ENCODE data around the gene PPM1M. TPM values are rescaled to one million over a fixed set of nuclear protein-coding genes. Genes with fewer than 3 reads are reported as not detected.
A peak's percentile ranks its signal among the peaks of the same experiment; 100 is the strongest.

PPM1M gene
- total and polyA plus RNA-seq, 2 donors = 32.1 to 65.0 TPM

DNA sequence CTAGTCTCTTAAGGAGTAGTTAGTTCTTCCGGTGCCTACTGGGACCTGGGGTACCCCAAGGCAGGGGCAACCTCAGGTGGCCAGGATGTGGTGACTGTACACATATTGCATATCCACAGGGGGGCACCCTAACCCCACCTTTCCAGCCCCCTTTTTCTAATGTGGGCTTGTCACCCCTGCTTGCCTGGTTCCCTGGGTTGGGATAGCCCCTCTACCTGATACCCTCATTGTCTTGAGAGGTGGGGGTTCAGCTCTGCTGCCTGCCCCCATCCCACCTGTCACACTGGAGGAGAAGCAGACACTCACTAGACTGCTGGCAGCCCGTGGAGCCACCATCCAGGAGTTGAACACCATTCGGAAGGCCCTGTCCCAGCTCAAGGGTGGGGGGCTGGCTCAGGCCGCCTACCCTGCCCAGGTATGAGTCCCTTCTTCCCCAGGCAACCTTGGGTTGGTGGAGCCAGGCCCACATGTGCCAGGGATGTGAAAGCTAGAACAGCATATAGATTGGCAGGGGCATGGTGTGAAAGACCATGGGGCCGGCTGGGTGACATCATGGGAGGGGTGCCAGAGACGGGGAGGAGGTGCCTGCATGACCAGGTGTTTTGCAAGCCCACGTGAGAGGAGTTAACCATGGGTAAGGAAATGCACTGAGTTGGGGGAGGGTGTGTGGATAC lies 46.1 kb downstream of the PPM1M start:
- peaks cover 27% of the 10 kb centered on the region in 2 donors for H3K36me3 ChIP-seq (ENCODE audit: control insufficient read depth in 2 of 2, insufficient read depth in 2 of 2, low read length in 1 of 2)
- DNase-seq (ENCODE audit: low read depth in 6 of 9, low spot score in 9 of 9) = peak in 7 of 9 donors; percentile 29 to 71 (median 50)
- 87% methylated on average over 7 of the region's 7 CpGs for WGBS

DNA sequence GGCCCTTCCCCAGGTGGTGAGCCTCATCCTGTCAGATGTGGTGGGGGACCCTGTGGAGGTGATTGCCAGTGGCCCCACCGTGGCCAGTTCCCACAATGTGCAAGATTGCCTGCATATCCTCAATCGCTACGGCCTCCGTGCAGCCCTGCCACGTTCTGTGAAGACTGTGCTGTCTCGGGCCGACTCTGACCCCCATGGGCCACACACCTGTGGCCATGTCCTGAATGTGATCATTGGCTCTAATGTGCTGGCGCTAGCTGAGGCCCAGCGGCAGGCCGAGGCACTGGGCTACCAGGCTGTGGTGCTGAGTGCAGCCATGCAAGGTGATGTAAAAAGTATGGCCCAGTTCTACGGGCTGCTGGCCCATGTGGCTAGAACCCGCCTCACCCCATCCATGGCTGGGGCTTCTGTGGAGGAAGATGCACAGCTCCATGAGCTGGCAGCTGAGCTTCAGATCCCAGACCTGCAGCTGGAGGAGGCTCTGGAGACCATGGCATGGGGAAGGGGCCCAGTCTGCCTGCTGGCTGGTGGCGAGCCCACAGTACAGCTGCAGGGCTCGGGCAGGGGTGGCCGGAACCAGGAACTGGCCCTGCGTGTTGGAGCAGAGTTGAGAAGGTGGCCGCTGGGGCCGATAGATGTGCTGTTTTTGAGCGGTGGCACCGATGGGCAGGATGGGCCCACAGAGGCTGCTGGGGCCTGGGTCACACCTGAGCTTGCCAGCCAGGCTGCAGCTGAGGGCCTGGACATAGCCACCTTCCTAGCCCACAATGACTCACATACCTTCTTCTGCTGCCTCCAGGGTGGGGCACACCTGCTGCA lies 46.9 kb downstream of the PPM1M start:
- H3K9me3 ChIP-seq (ENCODE audit: control insufficient read depth in 2 of 2, insufficient read depth in 1 of 2, low read length in 1 of 2) = no peaks in the 10 kb centered on the region
- H3K27me3 ChIP-seq (ENCODE audit: control insufficient read depth in 2 of 2, insufficient read depth in 1 of 2, low read length in 1 of 2) = no peaks in the 10 kb centered on the region
- peaks cover 0 to 14% of the 10 kb centered on the region in 2 donors for H3K4me1 ChIP-seq (ENCODE audit: control insufficient read depth in 2 of 2, insufficient read depth in 2 of 2, low read length in 2 of 2)
- WGBS = 97% methylated on average over 20 of the region's 20 CpGs
- no peak for DNase-seq (ENCODE audit: low read depth in 6 of 9, low spot score in 9 of 9)
- H3K27ac ChIP-seq (ENCODE audit: low read depth in 1 of 2, low read length in 1 of 2) = no peak overlapping the region
- H3K4me3 ChIP-seq (ENCODE audit: low read length in 2 of 2) = no peak overlapping the region
- peaks cover 27% of the 10 kb centered on the region in 2 donors for H3K36me3 ChIP-seq (ENCODE audit: control insufficient read depth in 2 of 2, insufficient read depth in 2 of 2, low read length in 1 of 2)

More for the DNA sequence above, 46.1 kb downstream of the PPM1M start:
- no peak overlapping the region for H3K27ac ChIP-seq (ENCODE audit: low read depth in 1 of 2, low read length in 1 of 2)
- no peak overlapping the region for H3K4me3 ChIP-seq (ENCODE audit: low read length in 2 of 2)
- peaks cover 5 to 21% of the 10 kb centered on the region in 2 donors for H3K4me1 ChIP-seq (ENCODE audit: control insufficient read depth in 2 of 2, insufficient read depth in 2 of 2, low read length in 2 of 2)
- H3K27me3 ChIP-seq (ENCODE audit: control insufficient read depth in 2 of 2, insufficient read depth in 1 of 2, low read length in 1 of 2) = no peaks in the 10 kb centered on the region
- no peaks in the 10 kb centered on the region for H3K9me3 ChIP-seq (ENCODE audit: control insufficient read depth in 2 of 2, insufficient read depth in 1 of 2, low read length in 1 of 2)

DNA sequence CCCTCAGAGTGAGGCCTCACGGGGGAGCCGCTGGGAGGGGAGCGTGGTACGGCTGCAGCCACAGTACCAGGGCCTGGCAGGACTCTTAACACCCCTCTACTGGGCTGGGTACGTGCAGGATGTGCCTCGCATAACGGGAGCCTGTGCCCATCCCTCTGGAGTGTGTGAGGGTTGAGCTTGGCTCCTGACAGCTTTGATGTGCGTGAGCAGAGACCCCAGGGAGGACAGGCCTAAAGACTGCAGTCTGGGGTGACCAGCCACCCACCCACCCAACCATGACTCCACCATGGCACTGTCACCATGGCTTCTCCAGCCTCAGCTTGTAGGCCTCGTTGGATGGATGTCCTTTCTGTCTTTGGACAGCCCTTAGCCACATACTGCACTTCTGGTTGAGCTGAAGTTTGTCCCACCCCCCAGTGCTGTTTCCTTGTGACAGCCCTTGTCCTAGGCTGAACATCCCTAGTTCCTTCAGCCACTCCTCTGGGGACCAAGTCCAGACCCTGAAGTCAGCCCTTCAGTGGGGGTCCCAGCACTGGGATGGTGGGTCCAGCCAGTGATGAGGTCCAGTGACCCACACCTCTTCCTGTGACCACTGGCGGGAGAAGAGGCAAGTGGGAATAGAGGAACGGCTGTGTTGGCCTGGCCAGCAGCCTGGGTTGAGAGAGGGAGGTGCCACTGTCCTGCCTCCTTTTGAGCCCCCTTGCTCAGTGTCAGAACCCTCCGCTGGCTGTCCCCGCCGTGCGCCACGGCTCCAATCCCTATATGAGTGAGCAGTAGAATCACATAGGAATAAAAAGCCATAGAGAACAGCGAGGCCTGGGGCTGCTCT lies 48.1 kb downstream of the PPM1M start:
- Histone ChIP-seq H3K4me1 (ENCODE audit: control insufficient read depth in 2 of 2, insufficient read depth in 2 of 2, low read length in 2 of 2) (peaks cover 0 to 11% of the 10 kb centered on the region in 2 donors), H3K4me3 (ENCODE audit: low read length in 2 of 2) (no peak overlapping the region), H3K36me3 (ENCODE audit: control insufficient read depth in 2 of 2, insufficient read depth in 2 of 2, low read length in 1 of 2) (peaks cover 27% of the 10 kb centered on the region in 2 donors), H3K9me3 (ENCODE audit: control insufficient read depth in 2 of 2, insufficient read depth in 1 of 2, low read length in 1 of 2) (no peaks in the 10 kb centered on the region), H3K27me3 (ENCODE audit: control insufficient read depth in 2 of 2, insufficient read depth in 1 of 2, low read length in 1 of 2) (peaks cover 0 to 3% of the 10 kb centered on the region in 2 donors), H3K27ac (ENCODE audit: low read depth in 1 of 2, low read length in 1 of 2) (no peak overlapping the region)
- DNase-seq (ENCODE audit: low read depth in 6 of 9, low spot score in 9 of 9) = no peak
- 97% methylated on average over 17 of the region's 17 CpGs for WGBS

DNA sequence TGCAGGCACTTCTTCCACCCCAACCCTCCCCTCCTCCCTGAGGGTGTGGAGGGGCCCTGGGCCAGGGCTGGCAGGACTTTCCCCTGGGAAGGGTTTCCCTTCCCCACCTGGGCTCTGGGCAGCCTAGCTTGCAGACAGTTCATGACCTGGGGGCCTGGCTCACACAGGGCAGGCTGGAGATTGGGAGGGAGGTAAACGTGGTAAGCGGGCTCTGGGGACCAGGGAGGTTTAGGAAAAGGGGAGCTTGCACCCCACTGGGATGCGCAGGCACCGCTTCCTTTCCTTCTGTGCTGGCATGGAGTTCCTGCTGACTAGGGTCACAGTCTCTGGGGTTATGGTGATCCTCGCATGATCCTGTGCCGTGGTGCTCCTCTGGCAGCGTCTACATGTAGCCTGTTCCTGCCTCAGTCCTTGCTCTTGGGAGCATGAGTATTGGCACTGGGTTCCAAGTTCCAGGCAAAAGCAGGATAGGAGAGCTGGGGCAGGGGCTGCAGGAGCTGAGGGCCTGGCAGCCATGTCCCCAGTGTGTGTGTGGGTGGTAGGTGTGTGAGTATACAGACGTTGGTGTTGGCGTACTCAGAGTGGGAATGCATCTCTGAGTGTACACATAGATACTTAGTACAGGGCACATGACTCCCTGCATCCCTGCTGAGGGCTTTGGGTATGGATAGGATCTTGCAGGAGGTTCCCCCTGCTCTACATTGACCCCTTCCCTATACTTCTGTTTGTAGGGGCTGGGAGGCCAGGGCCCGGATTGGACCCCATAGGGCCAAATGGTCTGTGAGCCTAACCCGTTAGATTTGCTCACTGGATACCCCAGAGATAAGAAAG lies 49.0 kb downstream of the PPM1M start:
- peaks cover 27% of the 10 kb centered on the region in 2 donors for H3K36me3 ChIP-seq (ENCODE audit: control insufficient read depth in 2 of 2, insufficient read depth in 2 of 2, low read length in 1 of 2)

DNA sequence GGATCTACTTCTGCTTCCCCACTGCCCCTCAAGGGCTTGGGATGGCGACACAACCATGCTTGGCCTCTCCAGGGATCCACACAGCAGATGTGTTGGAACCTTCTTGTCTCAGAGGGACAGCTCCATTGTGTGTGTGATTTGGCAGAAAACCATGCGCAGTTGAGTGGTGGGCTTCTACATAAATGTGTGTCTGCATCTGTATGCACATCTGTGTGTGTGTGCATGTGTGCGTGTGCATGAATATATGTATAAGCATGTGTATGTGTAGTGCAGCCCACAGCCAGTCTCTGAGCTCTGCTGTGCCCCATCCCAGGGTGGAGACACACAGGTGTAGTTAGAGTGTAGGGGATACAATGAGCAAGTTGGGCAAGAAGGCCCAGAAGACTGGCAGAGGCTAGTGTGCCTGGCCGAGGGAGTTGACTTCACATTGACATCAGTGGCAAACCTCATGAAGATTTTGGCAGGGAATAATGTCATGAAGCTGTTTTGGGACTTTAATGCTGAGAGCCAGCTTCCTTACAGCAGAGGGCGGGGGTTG lies 50.2 kb downstream of the PPM1M start:
- DNase-seq (ENCODE audit: low read depth in 6 of 9, low spot score in 9 of 9) = no peak

More for the DNA sequence above, 49.0 kb downstream of the PPM1M start:
- 97% methylated on average over 11 of the region's 11 CpGs for WGBS
- H3K27ac ChIP-seq (ENCODE audit: low read depth in 1 of 2, low read length in 1 of 2) = no peak overlapping the region
- DNase-seq (ENCODE audit: low read depth in 6 of 9, low spot score in 9 of 9) = no peak
- peaks cover 0 to 16% of the 10 kb centered on the region in 2 donors for H3K4me1 ChIP-seq (ENCODE audit: control insufficient read depth in 2 of 2, insufficient read depth in 2 of 2, low read length in 2 of 2)
- H3K27me3 ChIP-seq (ENCODE audit: control insufficient read depth in 2 of 2, insufficient read depth in 1 of 2, low read length in 1 of 2) = peaks cover 0 to 8% of the 10 kb centered on the region in 2 donors
- no peaks in the 10 kb centered on the region for H3K9me3 ChIP-seq (ENCODE audit: control insufficient read depth in 2 of 2, insufficient read depth in 1 of 2, low read length in 1 of 2)
- no peak overlapping the region for H3K4me3 ChIP-seq (ENCODE audit: low read length in 2 of 2)

DNA sequence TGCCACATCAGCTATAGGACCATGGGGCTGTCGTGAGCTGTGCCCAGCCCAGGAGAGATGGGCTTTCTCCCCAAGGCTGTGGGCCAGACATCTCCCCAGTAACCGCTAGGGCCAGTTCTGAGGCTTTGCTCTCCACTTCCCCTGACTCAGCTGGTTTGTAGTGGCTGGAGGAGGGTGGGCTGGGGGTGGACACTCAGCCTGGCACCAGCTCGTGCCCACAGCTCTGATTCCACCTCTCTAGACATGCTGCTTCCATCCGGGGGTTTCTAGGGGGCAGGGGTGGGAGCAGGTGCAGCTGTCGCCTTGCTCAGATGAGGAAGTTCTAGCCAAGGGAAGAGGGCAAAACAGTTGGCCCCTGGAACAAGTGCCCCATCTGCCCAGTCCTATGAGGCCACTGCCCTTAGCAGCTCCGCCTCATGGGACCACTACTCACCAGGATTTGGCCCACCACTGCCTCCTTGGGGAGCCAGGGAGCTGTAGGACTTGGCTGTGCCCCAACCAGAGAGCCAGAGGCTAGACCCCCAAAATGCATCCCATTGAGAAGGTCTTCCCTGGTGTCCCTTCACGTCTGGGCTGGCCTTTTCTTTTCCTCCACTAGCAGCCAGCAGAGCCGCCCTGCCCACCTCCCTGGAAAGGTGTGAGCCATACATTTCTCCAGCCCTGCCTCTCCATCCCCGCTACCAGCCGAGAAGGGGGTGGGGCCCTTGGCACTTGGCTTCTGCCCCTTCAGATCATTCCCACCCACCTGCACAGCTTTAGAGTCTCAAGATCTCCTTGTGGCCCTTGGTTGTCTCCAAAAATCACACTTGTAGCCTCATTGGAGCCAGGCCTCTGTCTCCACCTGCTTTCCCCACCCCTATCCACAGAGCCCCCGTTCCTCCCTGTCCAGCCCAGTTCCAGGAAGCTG lies 51.9 kb downstream of the PPM1M start:
- H3K27me3 ChIP-seq (ENCODE audit: control insufficient read depth in 2 of 2, insufficient read depth in 1 of 2, low read length in 1 of 2) = peaks cover 0 to 15% of the 10 kb centered on the region in 2 donors
- peaks cover 11 to 12% of the 10 kb centered on the region in 2 donors for H3K36me3 ChIP-seq (ENCODE audit: control insufficient read depth in 2 of 2, insufficient read depth in 2 of 2, low read length in 1 of 2)
- 67% methylated on average over 11 of the region's 11 CpGs for WGBS
- peaks cover 0 to 13% of the 10 kb centered on the region in 2 donors for H3K4me1 ChIP-seq (ENCODE audit: control insufficient read depth in 2 of 2, insufficient read depth in 2 of 2, low read length in 2 of 2)
- H3K27ac ChIP-seq (ENCODE audit: low read depth in 1 of 2, low read length in 1 of 2) = no peak overlapping the region
- H3K9me3 ChIP-seq (ENCODE audit: control insufficient read depth in 2 of 2, insufficient read depth in 1 of 2, low read length in 1 of 2) = no peaks in the 10 kb centered on the region
- DNase-seq (ENCODE audit: low read depth in 6 of 9, low spot score in 9 of 9) = no peak
- no peak overlapping the region for H3K4me3 ChIP-seq (ENCODE audit: low read length in 2 of 2)

More for the DNA sequence above, 50.2 kb downstream of the PPM1M start:
- H3K4me1 ChIP-seq (ENCODE audit: control insufficient read depth in 2 of 2, insufficient read depth in 2 of 2, low read length in 2 of 2) = peaks cover 0 to 19% of the 10 kb centered on the region in 2 donors
- H3K27me3 ChIP-seq (ENCODE audit: control insufficient read depth in 2 of 2, insufficient read depth in 1 of 2, low read length in 1 of 2) = peaks cover 0 to 13% of the 10 kb centered on the region in 2 donors
- H3K4me3 ChIP-seq (ENCODE audit: low read length in 2 of 2) = no peak overlapping the region
- H3K9me3 ChIP-seq (ENCODE audit: control insufficient read depth in 2 of 2, insufficient read depth in 1 of 2, low read length in 1 of 2) = no peaks in the 10 kb centered on the region
- 96% methylated on average over 5 of the region's 5 CpGs for WGBS
- peaks cover 25 to 27% of the 10 kb centered on the region in 2 donors for H3K36me3 ChIP-seq (ENCODE audit: control insufficient read depth in 2 of 2, insufficient read depth in 2 of 2, low read length in 1 of 2)
- no peak overlapping the region for H3K27ac ChIP-seq (ENCODE audit: low read depth in 1 of 2, low read length in 1 of 2)

DNA sequence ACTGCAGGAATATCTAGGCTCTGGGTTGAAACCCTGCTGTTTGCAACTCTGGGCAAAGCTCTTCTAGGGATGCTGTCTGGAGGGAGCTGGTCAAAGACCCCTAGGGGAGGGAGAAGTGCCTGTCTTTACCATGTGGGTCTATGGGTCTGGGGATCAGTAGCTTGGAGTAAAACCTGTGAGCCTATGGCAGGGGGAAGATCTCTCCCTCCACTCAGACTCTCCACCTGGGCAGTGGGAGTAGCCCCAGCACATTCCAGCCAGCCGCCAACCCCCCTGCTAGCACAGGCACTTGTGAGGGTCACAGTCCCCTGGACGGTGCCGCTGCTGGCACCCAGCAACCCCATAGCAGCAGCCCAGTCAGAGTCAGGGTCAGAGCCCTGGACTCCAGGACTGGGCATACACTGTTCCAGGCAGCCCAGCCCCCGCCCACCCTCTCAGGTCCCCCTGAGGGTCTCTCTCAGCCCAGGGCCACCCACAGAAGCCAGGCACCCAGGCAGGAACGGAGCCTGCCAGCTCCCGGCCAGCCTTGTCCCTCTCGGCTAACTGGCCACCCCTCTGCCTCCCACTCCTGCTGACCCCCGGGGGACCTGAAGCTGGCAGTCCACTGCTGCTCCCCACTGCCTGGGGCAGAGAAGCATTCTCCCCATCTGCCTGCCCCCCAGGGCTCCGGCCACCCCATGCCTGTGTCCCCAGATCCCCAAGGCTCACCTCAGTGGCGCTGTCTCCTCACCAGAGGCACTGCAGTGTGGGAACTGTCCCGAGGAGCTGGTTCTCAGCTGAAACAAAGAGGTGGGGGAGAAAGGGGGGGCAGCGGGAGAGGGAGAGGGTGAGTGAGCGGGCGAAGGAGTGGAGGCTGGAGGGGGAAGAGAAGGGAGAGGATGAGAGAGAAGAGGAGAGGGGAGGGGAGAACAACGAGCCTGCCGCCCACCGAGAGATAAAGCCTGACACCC lies 52.9 kb downstream of the PPM1M start:
- Histone ChIP-seq H3K4me3 (ENCODE audit: low read length in 2 of 2) (no peak overlapping the region), H3K4me1 (ENCODE audit: control insufficient read depth in 2 of 2, insufficient read depth in 2 of 2, low read length in 2 of 2) (peaks cover 0 to 13% of the 10 kb centered on the region in 2 donors), H3K27ac (ENCODE audit: low read depth in 1 of 2, low read length in 1 of 2) (no peak overlapping the region), H3K27me3 (ENCODE audit: control insufficient read depth in 2 of 2, insufficient read depth in 1 of 2, low read length in 1 of 2) (peaks cover 0 to 15% of the 10 kb centered on the region in 2 donors), H3K9me3 (ENCODE audit: control insufficient read depth in 2 of 2, insufficient read depth in 1 of 2, low read length in 1 of 2) (no peaks in the 10 kb centered on the region), H3K36me3 (ENCODE audit: control insufficient read depth in 2 of 2, insufficient read depth in 2 of 2, low read length in 1 of 2) (peaks cover 2 to 3% of the 10 kb centered on the region in 2 donors)
- 50% methylated on average over 17 of the region's 17 CpGs for WGBS
- no peak for DNase-seq (ENCODE audit: low read depth in 6 of 9, low spot score in 9 of 9)
